Effector CD8-positive, alpha-beta T cell (primary cell): ENCODE measurements around the gene LIPM.

Experiments used
- DNase-seq: peaks from one replicate; lab custom pipeline; 2025; lab: John Stamatoyannopoulos, UW

LIPM gene

GRCh38 chr10:88838766-88839350 lies 36.3 kb downstream of the LIPM start:
- no peak for DNase-seq

- DNase-seq = no peak
Measured at GRCh38 chr10:88840104-88840503, 37.6 kb downstream of the LIPM start.

DNA sequence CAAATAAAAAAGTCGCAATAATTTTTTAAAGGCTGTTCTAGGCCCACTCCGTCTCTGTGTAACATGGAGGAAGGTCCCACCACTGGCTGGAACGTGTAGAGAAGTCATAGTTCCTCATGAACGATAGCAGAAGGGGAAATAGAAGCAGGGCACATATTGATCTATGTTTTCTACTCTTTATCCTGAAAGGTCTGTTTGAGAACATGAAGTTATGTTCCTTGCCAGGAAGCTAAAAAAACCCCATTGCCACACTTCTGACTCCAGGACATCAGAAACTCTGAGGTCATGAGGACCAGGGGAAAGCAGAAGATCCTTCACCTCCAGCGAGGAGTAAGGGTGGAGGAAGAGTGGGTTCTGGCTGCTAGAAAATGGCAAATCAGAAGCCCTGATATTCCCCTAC lies 38.4 kb downstream of the LIPM start:
- no peak for DNase-seq

DNA sequence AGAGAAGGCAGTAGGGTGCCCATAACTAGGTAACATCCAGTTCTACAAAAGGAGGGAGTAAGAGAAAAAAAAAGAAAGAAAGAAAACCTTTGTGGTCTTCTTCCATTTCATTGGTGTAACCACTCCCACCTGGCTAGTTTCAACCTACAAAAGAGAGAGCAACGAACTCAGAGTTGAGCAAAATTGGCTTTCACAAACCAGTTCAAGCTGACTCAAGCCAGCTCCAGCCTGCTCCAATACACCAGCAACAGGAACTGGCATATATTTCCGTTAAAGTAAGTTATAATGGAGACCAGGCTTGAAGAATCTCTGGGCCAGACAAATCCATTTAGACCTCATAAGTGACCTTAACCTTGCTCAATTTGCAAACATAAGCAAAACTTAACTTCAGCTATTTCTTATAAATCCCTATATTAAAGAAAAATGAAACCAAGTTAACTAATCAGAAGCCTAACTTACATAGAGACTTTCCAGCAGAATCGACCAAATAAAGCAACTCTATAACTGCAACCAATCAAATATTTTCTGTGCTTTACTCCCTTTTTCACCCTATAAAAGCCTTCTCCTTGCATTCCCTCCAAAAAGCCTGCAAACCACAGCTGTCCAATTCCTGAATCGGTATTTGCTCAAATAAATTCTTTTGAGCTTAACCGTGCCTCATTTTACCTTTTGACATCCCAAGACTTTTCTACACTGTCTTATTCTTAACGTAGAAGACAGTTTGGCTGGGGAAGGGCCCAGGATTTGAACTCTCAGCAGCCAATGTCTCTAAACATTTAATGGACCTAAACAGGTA lies 39.0 kb downstream of the LIPM start:
- no peak for DNase-seq

- DNase-seq = no peak
Measured at GRCh38 chr10:88843171-88843570, 40.6 kb downstream of the LIPM start.

GRCh38 chr10:88848499-88848898 lies 46.0 kb downstream of the LIPM start:
- DNase-seq = no peak

DNA sequence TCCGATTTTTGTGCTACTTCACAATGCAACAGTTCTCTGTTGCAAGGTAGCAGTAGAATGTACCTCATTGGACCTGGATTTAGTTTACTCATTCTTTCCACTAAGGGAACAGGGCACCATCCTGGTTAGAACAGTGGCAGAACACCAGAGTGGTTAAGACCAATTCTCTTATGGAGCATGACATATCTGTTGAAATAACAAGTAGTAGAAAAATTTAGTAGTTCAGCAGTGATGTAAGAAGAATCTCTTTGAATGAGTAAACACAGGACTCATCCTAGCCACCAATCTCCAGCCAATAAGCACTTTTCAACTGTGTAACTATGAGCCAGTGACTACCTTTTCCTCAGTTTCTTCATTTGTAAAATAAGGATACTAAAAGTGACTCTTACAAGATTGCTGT lies 46.7 kb downstream of the LIPM start:
- no peak for DNase-seq

GRCh38 chr10:88850712-88851111 lies 48.2 kb downstream of the LIPM start:
- DNase-seq = no peak

DNA sequence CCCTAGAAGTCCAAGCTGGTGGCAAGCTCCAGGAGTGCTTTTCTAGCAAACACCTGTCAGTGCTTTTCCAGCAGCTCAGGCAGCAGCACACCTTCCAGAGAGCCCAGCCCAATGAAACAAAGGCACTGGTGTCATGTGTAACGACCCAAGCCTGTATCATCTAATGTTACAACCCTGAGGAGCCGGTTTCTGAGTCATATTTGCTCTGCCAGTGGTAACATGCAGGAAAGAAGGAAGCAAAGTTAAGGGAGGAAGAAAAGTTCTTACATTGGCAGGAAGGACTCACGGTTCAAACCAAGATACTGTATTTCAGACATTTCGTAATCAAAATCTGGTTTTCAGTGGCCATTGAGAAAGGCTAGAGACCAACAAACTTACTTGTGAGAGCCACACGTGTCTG lies 49.2 kb downstream of the LIPM start, which contains the start of gene ANKRD22:
Gene ANKRD22 (minus strand): TSS at position 139 of the 400 bp plus-strand sequence. CDS start 237 bp downstream, outside the sequence.
- no peak for DNase-seq

DNA sequence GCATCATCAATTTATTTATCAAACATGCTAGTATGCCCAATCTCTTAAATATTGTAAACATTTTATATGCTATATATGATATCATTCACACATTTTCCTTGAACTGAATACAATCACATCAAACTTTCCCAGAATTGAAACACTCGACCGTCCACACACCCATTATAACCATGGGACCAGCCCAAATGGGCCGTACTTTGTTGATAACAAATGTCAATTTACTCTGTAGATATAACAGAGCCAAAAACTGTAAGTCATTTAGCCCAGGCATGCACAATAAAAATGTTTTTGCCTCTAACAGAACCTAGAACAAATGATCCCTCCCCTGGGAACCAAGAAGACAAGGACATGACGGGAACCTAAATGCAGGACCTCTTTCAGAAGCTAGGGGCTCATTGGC lies 49.8 kb downstream of the LIPM start:
- no peak for DNase-seq

DNA sequence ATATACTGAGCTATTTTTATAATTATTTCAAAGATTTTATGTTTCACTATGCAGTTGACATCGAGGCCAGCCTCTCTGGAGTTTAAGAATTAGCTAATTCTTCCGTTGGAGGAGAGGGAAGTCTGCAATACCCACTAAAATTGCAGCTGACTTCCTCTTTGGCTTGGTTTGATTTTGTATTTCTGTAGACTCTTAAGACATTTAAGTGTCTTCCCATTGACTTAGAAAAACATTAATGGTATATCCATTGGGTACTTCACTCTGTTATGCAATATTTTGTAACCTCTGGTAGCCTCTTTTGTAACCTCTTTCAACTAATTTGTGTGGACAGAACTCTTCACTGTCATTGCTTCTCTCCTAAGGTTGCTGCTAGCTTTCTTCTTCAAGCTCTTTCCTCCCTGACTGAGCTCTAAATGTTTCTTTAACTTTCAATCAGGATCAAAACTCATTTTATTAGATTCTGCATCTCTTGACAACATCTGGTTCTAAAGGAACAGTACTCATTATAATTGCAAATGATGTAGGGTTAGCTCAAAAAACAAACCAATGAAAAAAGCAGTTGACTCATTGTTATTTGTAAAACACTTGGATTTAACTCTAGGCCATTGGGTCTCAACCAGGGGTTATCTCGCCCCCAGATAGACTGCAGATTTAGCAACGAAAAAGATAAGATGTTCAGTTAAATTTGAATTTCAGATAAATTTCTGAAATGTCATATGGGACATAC lies 50.8 kb downstream of the LIPM start:
- no peak for DNase-seq

- no peak for DNase-seq
Measured at GRCh38 chr10:88854684-88855083, 52.2 kb downstream of the LIPM start.

DNA sequence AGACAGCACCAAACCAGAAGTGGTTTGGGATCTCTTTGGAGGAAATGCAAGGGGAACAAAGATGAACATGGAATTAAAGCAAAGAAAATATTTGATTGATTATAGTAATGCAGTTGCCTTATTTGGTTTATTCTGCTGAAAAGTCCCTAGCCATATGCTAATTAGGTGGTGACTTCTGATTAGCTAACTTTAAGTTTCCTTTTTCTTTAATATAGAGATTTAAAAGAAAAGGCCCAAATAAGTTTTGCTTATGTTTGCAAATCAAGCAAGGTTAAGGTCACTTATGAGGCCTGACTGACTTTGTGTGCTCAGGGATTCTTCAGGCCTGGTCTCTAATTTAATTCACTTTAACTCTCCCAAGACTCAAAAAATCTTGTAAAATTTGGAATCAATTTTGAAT lies 55.3 kb downstream of the LIPM start:
- no peak for DNase-seq

DNA sequence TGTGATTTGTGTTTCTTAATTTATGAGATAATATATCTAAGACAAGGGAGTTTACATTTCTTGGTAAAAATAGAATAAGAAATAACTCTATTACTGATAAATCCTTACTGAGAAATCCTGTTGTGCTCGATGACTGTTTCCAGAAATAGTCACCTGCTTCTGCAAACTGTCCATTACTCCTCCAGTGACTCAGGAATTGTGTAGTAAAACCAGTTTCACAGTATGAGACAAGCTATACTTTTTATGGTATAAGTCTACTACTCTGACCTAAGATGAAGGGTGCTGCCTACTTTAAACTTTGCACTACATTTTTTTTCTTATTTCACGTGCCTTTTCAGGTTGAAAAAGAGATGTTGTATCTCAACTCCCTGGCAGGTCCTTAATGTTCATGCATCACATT lies 56.0 kb downstream of the LIPM start:
- DNase-seq = no peak

DNA sequence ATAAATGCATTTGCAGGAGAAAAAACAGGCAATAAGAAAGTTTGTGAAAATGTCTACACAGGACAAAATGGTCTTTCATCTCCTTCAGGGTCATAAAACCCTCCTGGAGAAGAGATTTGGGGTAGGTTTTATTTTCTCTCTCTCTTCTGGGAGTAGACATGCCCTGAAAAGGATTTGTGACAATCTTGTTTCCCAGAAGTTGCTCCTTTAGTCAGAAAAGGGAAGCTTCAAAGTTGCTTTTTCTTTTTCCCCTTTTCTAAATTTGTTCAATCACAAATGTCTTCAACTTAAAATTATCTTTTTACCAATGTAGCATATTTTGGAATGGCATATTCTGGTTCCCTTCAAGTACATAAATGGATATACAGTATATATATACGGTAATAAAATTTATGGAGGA lies 58.5 kb downstream of the LIPM start:
- no peak for DNase-seq

- no peak for DNase-seq
Measured at GRCh38 chr10:88865281-88865876, 62.8 kb downstream of the LIPM start.

- no peak for DNase-seq
Measured at GRCh38 chr10:88866454-88866853, 63.9 kb downstream of the LIPM start.

GRCh38 chr10:88870089-88870488 lies 67.6 kb downstream of the LIPM start:
- no peak for DNase-seq
